Stimulated activated effector memory CD8-positive, alpha-beta T cell treated with anti-CD3 and anti-CD28 coated beads, Interleukin-12 subunit alpha, Interleukin-12 subunit beta, amount 100 ng/mL, for 72 hours (primary cell): ENCODE results near the gene TUT4.
A peak's percentile ranks its signal among the peaks of the same experiment; 100 is the strongest.

Source experiments
- ATAC-seq: fragments of 150-1000 bp; cut with Tn5 transposase; 2 replicates; pipeline ENCODE4 v1.10.0; 2021
- DNase-seq, 2 donors: peaks; one replicate each; pipeline ENCODE4 v3.0.0; 2021 to 2022; ENCODE audit warnings: low spot score in 2 of 2
- H3K27ac Mint-ChIP-seq: one replicate; pipeline ENCODE4 v1.8.0; 2022; ENCODE audit warnings: mild to moderate bottlenecking, mixed read lengths
- H3K36me3 Mint-ChIP-seq: one replicate; pipeline ENCODE4 v1.8.0; 2022; ENCODE audit warnings: mild to moderate bottlenecking, mixed read lengths
- H3K4me1 Mint-ChIP-seq: one replicate; pipeline ENCODE4 v1.8.0; 2022; ENCODE audit warnings: mixed read lengths
- H3K4me3 Mint-ChIP-seq: one replicate; pipeline ENCODE4 v1.8.0; 2022; ENCODE audit warnings: mild to moderate bottlenecking, mixed read lengths
- H3K9me3 Mint-ChIP-seq: one replicate; pipeline ENCODE4 v1.8.0; 2022; ENCODE audit warnings: mixed read lengths

Gene TUT4

GRCh38 chr1:52530563-52531144 lies 22.2 kb downstream of the TUT4 start:
- no peak for ATAC-seq
- Mint-ChIP-seq H3K9me3 (peaks cover 5% of the 10 kb centered on the region), H3K36me3 (peaks cover 37% of the 10 kb centered on the region), H3K4me3 (no peak overlapping the region), H3K4me1 (peaks cover 29% of the 10 kb centered on the region), H3K27ac (no peak overlapping the region)
- no peak for DNase-seq

DNA sequence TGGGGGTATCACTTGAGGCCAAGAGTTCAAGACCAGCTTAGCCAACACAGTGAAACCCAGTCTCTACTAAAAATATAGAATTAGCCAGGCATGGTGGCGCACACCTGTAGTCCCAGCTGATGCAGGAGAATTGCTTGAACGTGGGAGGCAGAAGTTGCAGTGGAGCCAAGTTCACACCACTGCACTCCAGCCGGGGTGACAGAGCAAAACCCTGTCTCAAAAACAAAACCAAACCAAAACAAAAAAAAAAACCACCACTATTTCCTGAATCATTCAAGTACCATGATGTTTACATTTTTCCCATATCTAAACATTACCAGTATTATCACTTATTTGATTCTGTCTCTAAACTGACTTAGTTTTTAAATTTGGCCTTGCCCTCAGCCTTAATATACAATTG lies 29.5 kb downstream of the TUT4 start:
- Mint-ChIP-seq H3K4me1 (peaks cover 22% of the 10 kb centered on the region), H3K36me3 (peaks cover 56% of the 10 kb centered on the region), H3K27ac (no peak overlapping the region), H3K4me3 (no peak overlapping the region), H3K9me3 (no peaks in the 10 kb centered on the region)
- peak; percentile 66 for ATAC-seq
- DNase-seq, result no peak

DNA sequence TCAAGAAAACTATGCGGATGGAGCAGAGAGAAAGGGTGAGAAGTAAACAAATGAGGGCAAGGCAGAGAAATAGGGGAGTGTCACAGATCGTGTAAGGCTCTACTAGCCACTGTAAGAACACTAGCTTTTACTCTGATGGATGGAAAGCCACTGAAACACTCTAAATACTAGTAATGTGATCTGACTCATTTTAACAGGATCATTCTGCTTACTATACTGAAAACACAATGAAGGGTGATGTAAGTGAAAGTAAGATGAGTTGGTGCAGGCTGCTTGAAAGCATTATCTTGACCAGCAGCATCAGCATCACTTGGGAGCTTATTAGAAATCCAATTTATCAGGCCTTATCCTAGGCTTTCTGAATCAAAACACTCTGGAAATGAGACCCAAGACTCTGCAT lies 32.7 kb downstream of the TUT4 start:
- peaks cover 27% of the 10 kb centered on the region for H3K4me1 Mint-ChIP-seq
- no peak for DNase-seq
- no peak overlapping the region for H3K4me3 Mint-ChIP-seq
- no peak overlapping the region for H3K27ac Mint-ChIP-seq
- ATAC-seq, result peak; percentile 100
- H3K36me3 Mint-ChIP-seq, result peaks cover 36% of the 10 kb centered on the region
- H3K9me3 Mint-ChIP-seq, result no peaks in the 10 kb centered on the region

GRCh38 chr1:52518962-52519361 lies 33.9 kb downstream of the TUT4 start:
- no peak overlapping the region for H3K27ac Mint-ChIP-seq
- H3K36me3 Mint-ChIP-seq, result peaks cover 36% of the 10 kb centered on the region
- DNase-seq (no peak), ATAC-seq (no peak)
- H3K9me3 Mint-ChIP-seq, result no peaks in the 10 kb centered on the region
- peaks cover 27% of the 10 kb centered on the region for H3K4me1 Mint-ChIP-seq
- no peak overlapping the region for H3K4me3 Mint-ChIP-seq

DNA sequence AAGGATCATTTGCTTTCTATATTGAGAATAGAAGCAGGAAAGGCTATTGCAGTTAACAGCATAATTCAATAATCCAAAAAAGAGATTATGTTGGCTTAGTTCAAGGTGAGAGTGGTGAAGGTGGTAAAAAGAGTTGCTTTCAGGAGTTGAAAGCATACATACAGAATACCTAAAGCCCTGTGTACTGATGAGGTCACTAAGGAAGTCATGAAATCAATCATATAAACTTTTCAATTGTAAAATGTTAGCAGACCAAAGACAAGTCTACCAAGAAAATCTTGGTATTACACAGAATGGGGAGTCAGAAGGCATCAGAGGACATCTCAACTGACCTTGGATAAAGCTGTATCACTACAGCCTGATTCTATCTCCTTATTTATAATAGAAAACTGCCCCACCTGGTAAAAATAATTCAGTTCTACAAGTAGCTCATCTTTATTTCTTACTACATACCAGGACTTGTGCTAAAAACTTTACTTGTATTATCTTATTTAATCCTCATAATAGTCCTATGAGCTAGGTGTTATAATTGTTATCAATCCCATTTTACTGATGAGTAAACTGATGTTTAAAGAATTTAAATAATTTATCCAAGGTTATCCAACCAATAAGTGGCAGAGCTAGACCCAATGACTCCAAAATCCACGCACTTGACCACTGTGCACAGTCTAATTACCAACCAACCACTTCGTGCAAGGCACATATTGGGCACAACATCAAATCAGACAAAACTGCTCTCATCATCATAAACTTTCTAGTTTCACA lies 40.9 kb downstream of the TUT4 start:
- DNase-seq (no peak), ATAC-seq (peak; percentile 99)
- no peak overlapping the region for H3K27ac Mint-ChIP-seq
- peaks cover 20% of the 10 kb centered on the region for H3K4me1 Mint-ChIP-seq
- H3K9me3 Mint-ChIP-seq, result no peaks in the 10 kb centered on the region
- no peak overlapping the region for H3K4me3 Mint-ChIP-seq
- peaks cover 74% of the 10 kb centered on the region for H3K36me3 Mint-ChIP-seq

GRCh38 chr1:52511439-52511838 lies 41.5 kb downstream of the TUT4 start:
- no peaks in the 10 kb centered on the region for H3K9me3 Mint-ChIP-seq
- no peak overlapping the region for H3K27ac Mint-ChIP-seq
- ATAC-seq, result no peak

GRCh38 chr1:52506920-52507546 lies 45.9 kb downstream of the TUT4 start:
- peaks cover 65% of the 10 kb centered on the region for H3K36me3 Mint-ChIP-seq
- H3K4me3 Mint-ChIP-seq, result no peak overlapping the region
- no peak for ATAC-seq
- H3K27ac Mint-ChIP-seq, result no peak overlapping the region
- H3K9me3 Mint-ChIP-seq, result no peaks in the 10 kb centered on the region
- peaks cover 24% of the 10 kb centered on the region for H3K4me1 Mint-ChIP-seq
- no peak for DNase-seq

More at GRCh38 chr1:52511439-52511838, 41.5 kb downstream of the TUT4 start:
- H3K4me1 Mint-ChIP-seq, result peaks cover 20% of the 10 kb centered on the region
- H3K36me3 Mint-ChIP-seq, result peaks cover 79% of the 10 kb centered on the region
- no peak overlapping the region for H3K4me3 Mint-ChIP-seq
- DNase-seq, result no peak

DNA sequence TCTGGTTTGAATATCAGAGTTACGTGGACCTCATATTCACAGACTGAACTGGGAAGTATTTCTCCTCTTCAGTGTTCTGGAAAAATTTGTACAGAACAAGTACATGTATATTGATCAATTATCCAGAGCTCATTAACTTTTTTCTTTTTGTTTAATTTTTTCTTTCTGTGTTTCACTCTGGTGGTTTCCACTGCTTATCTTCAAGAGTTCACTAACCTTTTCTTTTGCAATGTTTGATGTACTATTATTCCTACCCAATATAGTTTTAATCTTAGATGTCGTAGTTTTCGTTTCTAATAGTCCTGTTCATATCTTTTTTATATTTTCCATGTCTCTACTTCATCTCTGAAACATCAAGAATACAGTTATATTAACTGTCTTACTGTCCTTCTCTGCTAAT lies 46.5 kb downstream of the TUT4 start:
- H3K27ac Mint-ChIP-seq, result no peak overlapping the region
- no peak overlapping the region for H3K4me3 Mint-ChIP-seq
- no peak for ATAC-seq
- no peak for DNase-seq
- peaks cover 59% of the 10 kb centered on the region for H3K36me3 Mint-ChIP-seq
- no peaks in the 10 kb centered on the region for H3K9me3 Mint-ChIP-seq
- H3K4me1 Mint-ChIP-seq, result peaks cover 17% of the 10 kb centered on the region

- H3K36me3 Mint-ChIP-seq, result peaks cover 53% of the 10 kb centered on the region
- H3K4me3 Mint-ChIP-seq, result no peak overlapping the region
- H3K4me1 Mint-ChIP-seq, result peaks cover 15% of the 10 kb centered on the region
- H3K9me3 Mint-ChIP-seq, result no peaks in the 10 kb centered on the region
- DNase-seq (no peak), ATAC-seq (no peak)
- H3K27ac Mint-ChIP-seq, result no peak overlapping the region
Measured at GRCh38 chr1:52504720-52505119, 48.2 kb downstream of the TUT4 start.

DNA sequence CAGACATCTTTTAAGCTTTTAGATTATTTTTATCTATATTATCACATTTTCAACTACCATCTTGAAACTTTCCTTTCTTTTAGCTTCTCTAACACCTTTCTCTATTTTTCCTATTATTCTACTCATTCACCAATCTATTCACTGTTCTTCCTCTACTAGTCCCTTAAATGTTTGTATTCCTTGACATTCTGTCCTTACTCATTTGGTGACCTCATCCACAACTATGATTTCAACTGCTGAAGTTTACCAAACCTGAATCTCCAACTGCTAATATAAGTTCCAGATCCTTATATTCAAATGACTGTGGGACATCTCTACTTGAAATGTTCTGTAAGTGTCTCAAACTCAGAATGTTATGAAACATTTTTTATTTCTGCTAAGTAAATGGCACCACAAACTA lies 49.2 kb downstream of the TUT4 start:
- H3K36me3 Mint-ChIP-seq, result peaks cover 48% of the 10 kb centered on the region
- no peak overlapping the region for H3K27ac Mint-ChIP-seq
- ATAC-seq (no peak), DNase-seq (no peak)
- H3K4me3 Mint-ChIP-seq, result no peak overlapping the region
- peaks cover 9% of the 10 kb centered on the region for H3K4me1 Mint-ChIP-seq
- H3K9me3 Mint-ChIP-seq, result no peaks in the 10 kb centered on the region

GRCh38 chr1:52502789-52503188 lies 50.1 kb downstream of the TUT4 start:
- H3K27ac Mint-ChIP-seq, result peak overlapping the region; percentile 35
- no peaks in the 10 kb centered on the region for H3K9me3 Mint-ChIP-seq
- peaks cover 8% of the 10 kb centered on the region for H3K4me1 Mint-ChIP-seq
- no peak overlapping the region for H3K4me3 Mint-ChIP-seq
- DNase-seq, result no peak
- H3K36me3 Mint-ChIP-seq, result peaks cover 46% of the 10 kb centered on the region
- no peak for ATAC-seq

GRCh38 chr1:52487632-52488031 lies 65.3 kb downstream of the TUT4 start:
- H3K9me3 Mint-ChIP-seq, result no peaks in the 10 kb centered on the region

GRCh38 chr1:52482326-52483004 lies 70.4 kb downstream of the TUT4 start:
- peaks cover 18% of the 10 kb centered on the region for H3K36me3 Mint-ChIP-seq
- H3K4me3 Mint-ChIP-seq, result no peak overlapping the region
- no peaks in the 10 kb centered on the region for H3K4me1 Mint-ChIP-seq
- ATAC-seq (no peak), DNase-seq (no peak)
- no peaks in the 10 kb centered on the region for H3K9me3 Mint-ChIP-seq
- no peak overlapping the region for H3K27ac Mint-ChIP-seq

More at GRCh38 chr1:52487632-52488031, 65.3 kb downstream of the TUT4 start:
- DNase-seq (no peak), ATAC-seq (no peak)
- Mint-ChIP-seq H3K4me1 (no peaks in the 10 kb centered on the region), H3K36me3 (peaks cover 49% of the 10 kb centered on the region), H3K4me3 (no peak overlapping the region), H3K27ac (peak overlapping the region; percentile 63)

DNA sequence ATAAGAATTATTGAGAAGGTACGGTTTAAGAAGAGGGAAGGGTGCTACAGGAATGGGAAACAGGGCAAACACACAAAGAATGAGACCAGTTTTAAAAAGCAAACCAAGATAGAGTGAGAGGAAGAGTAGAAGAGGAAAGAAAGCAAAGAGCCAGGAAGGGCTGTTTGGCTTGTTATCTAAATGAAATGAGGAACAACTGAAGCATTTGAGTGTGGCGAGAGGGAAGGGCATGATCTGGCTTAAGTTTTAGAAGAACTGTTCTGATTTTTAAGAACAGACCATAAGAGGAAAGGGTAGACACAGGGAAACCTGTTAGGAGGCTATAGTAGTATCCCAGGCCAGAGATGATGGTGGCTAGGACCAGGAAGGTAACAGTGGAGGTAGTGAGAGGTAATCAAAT lies 73.8 kb downstream of the TUT4 start:
- H3K27ac Mint-ChIP-seq, result no peak overlapping the region
- ATAC-seq (no peak), DNase-seq (no peak)

DNA sequence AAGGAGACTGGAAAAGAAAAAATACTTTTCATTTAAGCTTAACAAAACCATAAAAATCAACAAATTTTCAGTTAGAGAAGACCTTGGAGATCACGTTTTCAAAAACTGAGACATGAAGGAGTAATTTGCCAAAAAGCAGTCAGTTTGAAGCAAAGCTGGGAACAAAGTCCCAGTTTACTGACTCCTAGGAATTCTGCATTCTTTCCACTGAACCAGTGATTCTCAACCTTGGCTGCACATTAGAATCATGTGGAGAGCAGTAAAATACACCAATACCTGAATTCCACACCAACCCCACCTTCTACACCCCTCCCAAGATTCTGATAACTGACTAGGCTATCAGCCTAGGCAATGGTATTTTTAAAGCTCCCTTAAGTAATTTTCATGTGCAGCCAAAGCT lies 75.0 kb downstream of the TUT4 start:
- DNase-seq (no peak), ATAC-seq (no peak)
- no peaks in the 10 kb centered on the region for H3K4me1 Mint-ChIP-seq
- peaks cover 16% of the 10 kb centered on the region for H3K36me3 Mint-ChIP-seq
- H3K4me3 Mint-ChIP-seq, result no peak overlapping the region
- H3K9me3 Mint-ChIP-seq, result no peaks in the 10 kb centered on the region
- no peak overlapping the region for H3K27ac Mint-ChIP-seq

More for the DNA sequence above, 73.8 kb downstream of the TUT4 start:
- Mint-ChIP-seq H3K9me3 (no peaks in the 10 kb centered on the region), H3K36me3 (peaks cover 6% of the 10 kb centered on the region), H3K4me3 (no peak overlapping the region), H3K4me1 (no peaks in the 10 kb centered on the region)
